Activated CD4-positive, alpha-beta T cell treated with anti-CD3 and anti-CD28 coated beads for 48 hours (primary cell): ENCODE measurements around the gene EEPD1.

Experiments used
- DNase-seq: peaks from one replicate; pipeline ENCODE4 v3.0.0-alpha.2; 2020

Gene EEPD1

GRCh38 chr7:36157527-36158320 lies 4.7 kb downstream of the EEPD1 start:
- DNase-seq: no peak

GRCh38 chr7:36158321-36158605 lies 5.2 kb downstream of the EEPD1 start:
- DNase-seq: no peak

- no peak for DNase-seq
These were observed 6.6 kb downstream of the EEPD1 start for GRCh38 chr7:36159618-36160017.

GRCh38 chr7:36160313-36160712 lies 7.3 kb downstream of the EEPD1 start:
- no peak for DNase-seq

GRCh38 chr7:36161996-36162395 lies 8.9 kb downstream of the EEPD1 start:
- no peak for DNase-seq

GRCh38 chr7:36165059-36165458 lies 12.0 kb downstream of the EEPD1 start:
- DNase-seq: no peak

GRCh38 chr7:36165802-36166201 lies 12.7 kb downstream of the EEPD1 start:
- DNase-seq: no peak

- no peak for DNase-seq
These were observed 14.5 kb downstream of the EEPD1 start for GRCh38 chr7:36167403-36168050.

GRCh38 chr7:36171503-36171902 lies 18.4 kb downstream of the EEPD1 start:
- no peak for DNase-seq

GRCh38 chr7:36175886-36176285 lies 22.8 kb downstream of the EEPD1 start:
- no peak for DNase-seq

- no peak for DNase-seq
These were observed 23.6 kb downstream of the EEPD1 start for GRCh38 chr7:36176697-36177096.

- no peak for DNase-seq
These were observed 27.1 kb downstream of the EEPD1 start for GRCh38 chr7:36180121-36180520.

- no peak for DNase-seq
These were observed 28.6 kb downstream of the EEPD1 start for GRCh38 chr7:36181668-36182067.

- no peak for DNase-seq
These were observed 30.0 kb downstream of the EEPD1 start for GRCh38 chr7:36182854-36183604.

GRCh38 chr7:36185092-36185491 lies 32.0 kb downstream of the EEPD1 start:
- DNase-seq: no peak

- DNase-seq: no peak
These were observed 32.7 kb downstream of the EEPD1 start for GRCh38 chr7:36185756-36186155.

- DNase-seq: no peak
These were observed 33.5 kb downstream of the EEPD1 start for GRCh38 chr7:36186359-36187121.

GRCh38 chr7:36188266-36188665 lies 35.2 kb downstream of the EEPD1 start:
- no peak for DNase-seq

- no peak for DNase-seq
These were observed 35.9 kb downstream of the EEPD1 start for GRCh38 chr7:36188906-36189305.

GRCh38 chr7:36190447-36191291 lies 37.6 kb downstream of the EEPD1 start:
- DNase-seq: no peak

- no peak for DNase-seq
These were observed 38.4 kb downstream of the EEPD1 start for GRCh38 chr7:36191292-36191920.
